Loucy (cell line): ENCODE data around the gene ZNF581.

Experiments used
- H2AFZ ChIP-seq: fragments of 200-600 bp; sonication (generic); 2 replicates; pipeline ENCODE4 v1.6.0; 2016; ENCODE audit warnings: antibody characterized with exemption, mild to moderate bottlenecking, low read length, moderate library complexity
- H3F3A ChIP-seq: fragments of 200-600 bp; 2 replicates; pipeline ENCODE4 v1.6.0; 2016; ENCODE audit warnings: antibody characterized with exemption, low read depth, mild to moderate bottlenecking
- H3K27me3 ChIP-seq: fragments of 200-600 bp; sonication (generic); 2 replicates; pipeline ENCODE4 v1.6.1; 2014; ENCODE audit warnings: low read length, mild to moderate bottlenecking; ENCODE audit not compliant: insufficient read depth, poor library complexity, severe bottlenecking
- H3K36me3 ChIP-seq: fragments of 200-600 bp; sonication (generic); 2 replicates; pipeline ENCODE4 v1.6.1; 2016; ENCODE audit warnings: low read length; ENCODE audit not compliant: insufficient read depth
- H3K4me1 ChIP-seq: fragments of 200-600 bp; sonication (generic); 2 replicates; pipeline ENCODE4 v1.5.1; 2014; ENCODE audit warnings: low read length, mild to moderate bottlenecking; ENCODE audit not compliant: insufficient read depth, poor library complexity, severe bottlenecking
- H3K4me2 ChIP-seq: fragments of 200-600 bp; sonication (generic); 2 replicates; pipeline ENCODE4 v1.6.0; 2014; ENCODE audit warnings: antibody characterized with exemption, low read length, low read depth, mild to moderate bottlenecking; ENCODE audit not compliant: poor library complexity, severe bottlenecking
- H3K4me3 ChIP-seq: fragments of 200-600 bp; sonication (generic); 2 replicates; pipeline ENCODE4 v1.5.1; 2014; ENCODE audit warnings: low read length, mild to moderate bottlenecking, mixed read lengths; ENCODE audit not compliant: poor library complexity, severe bottlenecking
- H3K79me2 ChIP-seq: fragments of 200-600 bp; sonication (generic); 2 replicates; pipeline ENCODE4 v1.6.1; 2014; ENCODE audit warnings: low read length; ENCODE audit not compliant: insufficient read depth
- H3K9ac ChIP-seq: fragments of 200-600 bp; sonication (generic); 2 replicates; pipeline ENCODE4 v1.6.0; 2014; ENCODE audit warnings: mild to moderate bottlenecking, low read depth, low read length, moderate library complexity; ENCODE audit not compliant: poor library complexity, severe bottlenecking
- H3K9me2 ChIP-seq: fragments of 200-600 bp; sonication (generic); replicated peaks from 2 replicates; pipeline ENCODE4 v1.6.1; 2016; ENCODE audit warnings: low read depth, low read length, mixed read lengths
- H3K9me3 ChIP-seq: fragments of 200-600 bp; sonication (generic); 2 replicates; pipeline ENCODE4 v1.6.1; 2014; ENCODE audit warnings: mild to moderate bottlenecking, antibody characterized with exemption, low read length, low read depth; ENCODE audit not compliant: insufficient read depth
- H4K20me1 ChIP-seq: fragments of 200-600 bp; sonication (generic); 2 replicates; pipeline ENCODE4 v1.6.0; 2014; ENCODE audit warnings: antibody characterized with exemption, low read length, mild to moderate bottlenecking; ENCODE audit not compliant: insufficient read depth, poor library complexity, severe bottlenecking
- CTCF ChIP-seq: fragments of 200-600 bp; sonication (generic); conservative IDR thresholded peaks from 2 replicates; pipeline ENCODE4 v1.5.1; 2014; ENCODE audit warnings: mild to moderate bottlenecking, antibody characterized with exemption, low read length
- EZH2phosphoT487 ChIP-seq: fragments of 200-600 bp; IDR thresholded peaks from 2 replicates; pipeline ENCODE4 v1.6.1; 2018; ENCODE audit warnings: antibody characterized with exemption, mild to moderate bottlenecking, moderate library complexity, borderline replicate concordance

The ZNF581 gene

DNA sequence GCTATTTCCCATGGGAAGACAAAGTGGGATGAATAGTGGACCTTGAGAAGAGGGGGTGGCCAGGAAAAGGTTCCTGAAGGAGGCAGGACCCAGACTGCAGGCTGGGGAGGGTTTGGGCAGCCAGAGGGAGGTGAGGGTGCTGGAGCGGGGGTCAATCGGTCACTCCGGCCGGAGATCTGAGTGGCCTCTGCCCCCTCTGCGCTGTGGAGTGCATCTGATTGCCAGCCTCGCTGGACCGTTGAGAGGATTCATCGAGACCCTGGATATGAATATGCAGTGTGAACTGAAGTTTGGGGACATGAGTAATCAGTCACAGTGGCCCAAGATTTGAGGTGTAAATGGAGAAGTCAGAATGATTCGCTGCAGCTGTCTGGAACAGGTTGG, 8.1 kb upstream of the ZNF581 start:
- no peaks in the 10 kb centered on the region for H3K36me3 ChIP-seq
- peaks cover 8% of the 10 kb centered on the region for H4K20me1 ChIP-seq
- H3K4me1 ChIP-seq = peaks cover 27% of the 10 kb centered on the region
- peak overlapping the region; percentile 96 for H3K4me3 ChIP-seq
- no peaks in the 10 kb centered on the region for H3K9me2 ChIP-seq
- H3K9me3 ChIP-seq = no peaks in the 10 kb centered on the region
- H2AFZ ChIP-seq = peak overlapping the region; percentile 82; the same call in 1 of the 2 replicates
- H3K9ac ChIP-seq = peak overlapping the region; percentile 96
- H3K27me3 ChIP-seq = no peaks in the 10 kb centered on the region
- TF ChIP-seq CTCF (no peak), EZH2phosphoT487 (no peak)
- peak overlapping the region; percentile 99 for H3K4me2 ChIP-seq
- H3K79me2 ChIP-seq = peaks cover 36% of the 10 kb centered on the region
- no peaks in the 10 kb centered on the region for H3F3A ChIP-seq

DNA sequence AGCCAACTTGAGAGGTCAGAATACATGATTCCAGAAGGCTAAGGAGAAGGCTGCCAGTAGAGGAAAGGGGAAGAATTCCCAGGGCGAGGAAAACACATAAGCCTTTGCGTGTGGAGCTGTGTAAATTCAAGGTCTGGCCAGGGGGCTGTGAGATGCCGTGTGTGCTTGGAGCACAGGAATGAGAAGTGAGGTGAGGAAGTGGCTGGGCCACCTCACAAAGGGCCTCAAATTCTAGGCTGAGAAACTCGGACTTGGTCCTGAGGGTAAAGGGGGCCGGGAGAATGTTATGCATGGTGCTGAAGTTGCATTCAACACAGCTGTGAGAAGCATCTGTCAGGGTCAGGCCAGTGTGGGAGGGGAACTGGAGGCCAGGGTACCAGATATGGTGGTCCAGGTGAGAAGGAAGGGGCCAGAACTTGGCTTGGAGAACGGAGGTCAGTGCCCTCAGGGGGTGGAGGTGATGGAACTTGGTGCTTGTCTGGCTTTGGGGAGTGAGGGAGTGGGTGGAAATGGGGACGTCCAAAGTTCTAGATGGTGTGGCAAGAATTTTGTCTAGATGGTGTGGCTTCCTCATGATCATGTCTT, 7.5 kb upstream of the ZNF581 start:
- TF ChIP-seq EZH2phosphoT487 = no peak
- TF ChIP-seq CTCF = no peak

DNA sequence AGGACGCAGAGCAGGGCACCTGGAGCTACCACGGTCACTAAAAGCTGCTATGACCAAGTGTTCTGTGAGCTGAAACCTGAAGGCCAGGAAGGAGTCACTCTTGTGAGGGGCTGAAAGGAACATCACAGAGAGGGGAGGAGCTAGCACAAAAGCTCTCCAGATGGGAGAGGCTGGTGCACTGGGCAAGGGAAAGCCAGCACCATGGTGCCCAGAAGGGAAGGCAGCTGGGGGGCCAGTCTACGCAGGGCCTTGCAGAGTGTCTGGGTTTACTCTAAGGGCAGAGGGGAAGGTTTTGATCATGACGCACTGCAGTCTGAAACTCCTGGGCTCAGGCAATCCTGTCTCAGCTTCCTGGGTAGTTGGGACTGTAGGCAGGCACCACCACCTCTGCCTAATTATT, 6.7 kb upstream of the ZNF581 start:
- peaks cover 46% of the 10 kb centered on the region for H3K79me2 ChIP-seq
- H3K36me3 ChIP-seq = no peaks in the 10 kb centered on the region
- peak overlapping the region; percentile 96 for H3K4me3 ChIP-seq
- H4K20me1 ChIP-seq = peaks cover 8% of the 10 kb centered on the region
- H3K4me1 ChIP-seq = peaks cover 37% of the 10 kb centered on the region
- H3K4me2 ChIP-seq = peak overlapping the region; percentile 99
- TF ChIP-seq CTCF (no peak), EZH2phosphoT487 (no peak)
- no peak overlapping the region for H2AFZ ChIP-seq
- H3K9me2 ChIP-seq = no peaks in the 10 kb centered on the region
- H3F3A ChIP-seq = no peaks in the 10 kb centered on the region
- H3K9me3 ChIP-seq = no peaks in the 10 kb centered on the region
- peak overlapping the region; percentile 96 for H3K9ac ChIP-seq
- H3K27me3 ChIP-seq = no peaks in the 10 kb centered on the region

More for the DNA sequence above, 7.5 kb upstream of the ZNF581 start:
- peaks cover 8% of the 10 kb centered on the region for H4K20me1 ChIP-seq
- peak overlapping the region; percentile 99 for H3K4me2 ChIP-seq
- no peak overlapping the region for H2AFZ ChIP-seq
- H3K9me3 ChIP-seq = no peaks in the 10 kb centered on the region
- peaks cover 39% of the 10 kb centered on the region for H3K79me2 ChIP-seq
- H3K27me3 ChIP-seq = no peaks in the 10 kb centered on the region
- H3K9me2 ChIP-seq = no peaks in the 10 kb centered on the region
- peaks cover 30% of the 10 kb centered on the region for H3K4me1 ChIP-seq
- H3K36me3 ChIP-seq = no peaks in the 10 kb centered on the region
- H3K4me3 ChIP-seq = peak overlapping the region; percentile 96
- H3K9ac ChIP-seq = peak overlapping the region; percentile 96
- H3F3A ChIP-seq = no peaks in the 10 kb centered on the region
